ACC112 (cell line): ENCODE measurements around the gene MYO5A.

Source experiments
- H2AFZ ChIP-seq: fragments of 200-600 bp; sonication (generic); one replicate; pipeline ENCODE4 v1.6.0; 2017; ENCODE audit warnings: antibody characterized with exemption, low read length; ENCODE audit not compliant: unreplicated experiment
- H3K27ac ChIP-seq: fragments of 200-600 bp; sonication (generic); 2 replicates; pipeline ENCODE4 v1.5.1; 2014; ENCODE audit warnings: low read depth, mild to moderate bottlenecking, antibody characterized with exemption, low read length, moderate library complexity
- H3K27me3 ChIP-seq: fragments of 200-600 bp; sonication (generic); 2 replicates; pipeline ENCODE4 v1.6.1; 2014; ENCODE audit warnings: mild to moderate bottlenecking, antibody characterized with exemption, low read length, moderate library complexity, mixed read lengths; ENCODE audit not compliant: insufficient read depth
- H3K36me3 ChIP-seq: fragments of 200-600 bp; sonication (generic); 2 replicates; pipeline ENCODE4 v1.6.1; 2016; ENCODE audit warnings: mild to moderate bottlenecking, antibody characterized with exemption, low read length, moderate library complexity, mixed read lengths; ENCODE audit not compliant: insufficient read depth
- H3K4me1 ChIP-seq: fragments of 200-600 bp; sonication (generic); one replicate; pipeline ENCODE4 v1.6.1; 2016; ENCODE audit warnings: low read length, mixed read lengths; ENCODE audit not compliant: insufficient read depth, unreplicated experiment, control insufficient read depth
- H3K4me3 ChIP-seq: fragments of 200-600 bp; sonication (generic); 2 replicates; pipeline ENCODE4 v1.5.1; 2014; ENCODE audit warnings: mild to moderate bottlenecking, low read depth, low read length
- H3K79me2 ChIP-seq: fragments of 200-600 bp; sonication (generic); one replicate; pipeline ENCODE4 v1.6.0; 2016; ENCODE audit warnings: low read length; ENCODE audit not compliant: control insufficient read depth, unreplicated experiment, insufficient read depth

MYO5A gene

GRCh38 chr15:52334491-52335160 lies 194.1 kb downstream of the MYO5A start:
- peaks cover 33% of the 10 kb centered on the region for H3K4me1 ChIP-seq
- no peak overlapping the region for H2AFZ ChIP-seq

GRCh38 chr15:52331490-52332240 lies 197.0 kb downstream of the MYO5A start:
- no peaks in the 10 kb centered on the region for H3K79me2 ChIP-seq
- H3K36me3 ChIP-seq: no peaks in the 10 kb centered on the region; the same call in 1 of the 2 replicates
- peaks cover 10% of the 10 kb centered on the region for H3K4me1 ChIP-seq
- no peak overlapping the region for H3K27ac ChIP-seq
- H3K4me3 ChIP-seq: no peak overlapping the region
- no peak overlapping the region for H2AFZ ChIP-seq
- H3K27me3 ChIP-seq: no peaks in the 10 kb centered on the region

More at GRCh38 chr15:52334491-52335160, 194.1 kb downstream of the MYO5A start:
- no peak overlapping the region for H3K4me3 ChIP-seq
- no peaks in the 10 kb centered on the region for H3K27me3 ChIP-seq
- peak overlapping the region; percentile 42 for H3K27ac ChIP-seq
- no peaks in the 10 kb centered on the region for H3K79me2 ChIP-seq
- H3K36me3 ChIP-seq: no peaks in the 10 kb centered on the region

- Histone ChIP-seq H3K27ac (no peak overlapping the region), H3K27me3 (no peaks in the 10 kb centered on the region), H3K79me2 (no peaks in the 10 kb centered on the region), H3K4me3 (no peak overlapping the region), H3K36me3 (no peaks in the 10 kb centered on the region; the same call in 1 of the 2 replicates), H3K4me1 (peaks cover 9% of the 10 kb centered on the region), H2AFZ (no peak overlapping the region)
Measured at GRCh38 chr15:52329987-52330386, 198.7 kb downstream of the MYO5A start.

GRCh38 chr15:52329150-52329549 lies 199.5 kb downstream of the MYO5A start:
- Histone ChIP-seq H3K27ac (no peak overlapping the region), H3K27me3 (no peaks in the 10 kb centered on the region), H2AFZ (no peak overlapping the region), H3K4me3 (no peak overlapping the region), H3K36me3 (no peaks in the 10 kb centered on the region; the same call in 1 of the 2 replicates), H3K79me2 (no peaks in the 10 kb centered on the region), H3K4me1 (peaks cover 1% of the 10 kb centered on the region)

- Histone ChIP-seq H2AFZ (no peak overlapping the region), H3K4me1 (no peaks in the 10 kb centered on the region), H3K79me2 (no peaks in the 10 kb centered on the region), H3K36me3 (no peaks in the 10 kb centered on the region; the same call in 1 of the 2 replicates), H3K27me3 (no peaks in the 10 kb centered on the region), H3K4me3 (no peak overlapping the region), H3K27ac (no peak overlapping the region)
Measured at GRCh38 chr15:52328680-52329079, 200.0 kb downstream of the MYO5A start.

- no peaks in the 10 kb centered on the region; the same call in 1 of the 2 replicates for H3K36me3 ChIP-seq
- no peak overlapping the region for H3K4me3 ChIP-seq
- H3K79me2 ChIP-seq: no peaks in the 10 kb centered on the region
- no peaks in the 10 kb centered on the region for H3K4me1 ChIP-seq
- no peak overlapping the region for H2AFZ ChIP-seq
- no peaks in the 10 kb centered on the region for H3K27me3 ChIP-seq
- H3K27ac ChIP-seq: no peak overlapping the region
Measured at GRCh38 chr15:52326756-52327155, 201.9 kb downstream of the MYO5A start.

GRCh38 chr15:52324109-52324508 lies 204.6 kb downstream of the MYO5A start:
- Histone ChIP-seq H3K27me3 (no peaks in the 10 kb centered on the region), H3K36me3 (no peaks in the 10 kb centered on the region; the same call in 1 of the 2 replicates)

GRCh38 chr15:52318729-52319500 lies 209.8 kb downstream of the MYO5A start:
- Histone ChIP-seq H3K4me3 (no peak overlapping the region), H3K79me2 (no peaks in the 10 kb centered on the region), H3K36me3 (peaks cover 7% of the 10 kb centered on the region; the same call in 1 of the 2 replicates), H3K4me1 (no peaks in the 10 kb centered on the region), H2AFZ (no peak overlapping the region), H3K27ac (no peak overlapping the region), H3K27me3 (no peaks in the 10 kb centered on the region)

More at GRCh38 chr15:52324109-52324508, 204.6 kb downstream of the MYO5A start:
- H2AFZ ChIP-seq: no peak overlapping the region
- H3K27ac ChIP-seq: no peak overlapping the region
- no peak overlapping the region for H3K4me3 ChIP-seq
- no peaks in the 10 kb centered on the region for H3K79me2 ChIP-seq
- no peaks in the 10 kb centered on the region for H3K4me1 ChIP-seq

GRCh38 chr15:52317688-52318087 lies 211.0 kb downstream of the MYO5A start:
- Histone ChIP-seq H3K36me3 (peaks cover 7% of the 10 kb centered on the region; the same call in 1 of the 2 replicates), H3K27me3 (no peaks in the 10 kb centered on the region), H2AFZ (no peak overlapping the region), H3K4me1 (no peaks in the 10 kb centered on the region), H3K79me2 (no peaks in the 10 kb centered on the region), H3K27ac (no peak overlapping the region), H3K4me3 (no peak overlapping the region)

GRCh38 chr15:52317022-52317421 lies 211.7 kb downstream of the MYO5A start:
- Histone ChIP-seq H3K36me3 (peaks cover 7% of the 10 kb centered on the region; the same call in 1 of the 2 replicates), H3K27me3 (no peaks in the 10 kb centered on the region), H2AFZ (no peak overlapping the region), H3K4me3 (no peak overlapping the region), H3K27ac (no peak overlapping the region), H3K79me2 (no peaks in the 10 kb centered on the region), H3K4me1 (no peaks in the 10 kb centered on the region)
